ENCODE results near the gene NOXA1.

Gene NOXA1

GRCh38 chr9:137428311-137428630 is 5.1 kb downstream of the NOXA1 start:
- H3K4me3 ChIP-seq (ENCODE audit: low read depth, low read length): no peak overlapping the region
- POLR2A ChIA-PET: interaction anchor here (0.6 to 0.8 kb wide), 2 partner anchors 13 to 117 kb away, joined by 3 read pairs; partner anchors contain the start of gene ENTPD8
- no peak overlapping the region for H3K27ac ChIP-seq (ENCODE audit: extremely low read depth, low read depth, low read length)
- CTCF ChIA-PET: interaction anchor here (3.4 kb wide), 1 partner anchor 16 kb away, joined by 19 read pairs; no protein-coding TSS in a partner anchor
- H3K4me1 ChIP-seq (ENCODE audit: control insufficient read depth, insufficient read depth, low read length): no peaks in the 10 kb centered on the region
- H3K9me3 ChIP-seq (ENCODE audit: control insufficient read depth, insufficient read depth, low read depth, low read length): no peaks in the 10 kb centered on the region
- no peaks in the 10 kb centered on the region; a peak in 1 of 3 replicates for H3K36me3 ChIP-seq (ENCODE audit: control insufficient read depth in 2 of 2, insufficient read depth in 1 of 2, low read length in 2 of 2)
- peak; percentile 63; the same call in 1 of the 2 replicates for TF ChIP-seq HIC1 (tag by site-specific recombination; IDR thresholded peaks at IDR 0.05)
- no peak for TF ChIP-seq KLF8 (tag by site-specific recombination; IDR thresholded peaks at IDR 0.05)
- TF ChIP-seq ZNF513 (tag by site-specific recombination; IDR thresholded peaks at IDR 0.05): no peak
- TF ChIP-seq ZXDB (tag by site-specific recombination; IDR thresholded peaks at IDR 0.05): no peak

DNA sequence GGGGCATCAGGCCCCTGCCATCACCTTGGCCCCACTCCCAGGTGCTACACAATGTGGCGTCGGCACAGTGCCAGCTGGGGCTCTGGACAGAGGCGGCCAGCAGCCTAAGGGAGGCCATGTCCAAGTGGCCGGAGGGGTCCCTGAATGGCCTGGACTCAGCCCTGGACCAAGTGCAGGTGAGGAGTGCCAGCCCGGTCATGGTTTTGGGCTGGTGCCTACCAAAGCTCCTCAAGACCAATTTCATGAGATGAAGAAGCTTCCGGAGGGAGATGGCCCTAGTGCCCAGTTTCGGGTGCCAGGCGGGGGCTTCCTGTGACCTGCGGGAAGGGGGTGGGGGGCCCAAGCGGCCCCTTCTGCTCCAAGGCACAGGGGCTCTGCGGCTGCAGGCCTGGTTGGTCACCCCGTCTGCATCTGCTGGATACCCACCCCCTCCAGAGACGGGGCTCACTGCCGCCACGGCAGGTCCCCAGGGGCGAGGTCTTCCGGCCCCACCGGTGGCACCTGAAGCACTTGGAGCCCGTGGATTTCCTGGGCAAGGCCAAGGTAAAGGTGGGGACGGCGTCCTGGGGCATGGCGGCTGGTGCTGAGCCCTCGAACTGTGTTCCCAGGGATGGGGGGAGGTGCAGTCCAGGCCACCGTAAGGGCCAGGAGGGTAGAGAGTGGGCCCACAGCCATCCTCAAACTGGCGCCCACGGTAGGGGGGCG is 5.8 kb downstream of the NOXA1 start:
- no peak overlapping the region for H3K4me3 ChIP-seq (ENCODE audit: low read depth, low read length)
- H3K4me1 ChIP-seq (ENCODE audit: control insufficient read depth, insufficient read depth, low read length): no peaks in the 10 kb centered on the region
- CTCF ChIA-PET: interaction anchor here (0.6 to 3.4 kb wide), 2 partner anchors 16 to 370 kb away, joined by 3 to 19 read pairs; no protein-coding TSS in a partner anchor
- no peaks in the 10 kb centered on the region for H3K9me3 ChIP-seq (ENCODE audit: control insufficient read depth, insufficient read depth, low read depth, low read length)
- POLR2A ChIA-PET: interaction anchor here (0.6 to 0.8 kb wide), 4 partner anchors 12 to 186 kb away, joined by 3 to 5 read pairs (median 4); partner anchors contain the start of gene ENTPD8
- no peaks in the 10 kb centered on the region; a peak in 1 of 3 replicates for H3K36me3 ChIP-seq (ENCODE audit: control insufficient read depth in 2 of 2, insufficient read depth in 1 of 2, low read length in 2 of 2)
- H3K27ac ChIP-seq (ENCODE audit: extremely low read depth, low read depth, low read length): no peak overlapping the region
- TF ChIP-seq, protein P1, sequence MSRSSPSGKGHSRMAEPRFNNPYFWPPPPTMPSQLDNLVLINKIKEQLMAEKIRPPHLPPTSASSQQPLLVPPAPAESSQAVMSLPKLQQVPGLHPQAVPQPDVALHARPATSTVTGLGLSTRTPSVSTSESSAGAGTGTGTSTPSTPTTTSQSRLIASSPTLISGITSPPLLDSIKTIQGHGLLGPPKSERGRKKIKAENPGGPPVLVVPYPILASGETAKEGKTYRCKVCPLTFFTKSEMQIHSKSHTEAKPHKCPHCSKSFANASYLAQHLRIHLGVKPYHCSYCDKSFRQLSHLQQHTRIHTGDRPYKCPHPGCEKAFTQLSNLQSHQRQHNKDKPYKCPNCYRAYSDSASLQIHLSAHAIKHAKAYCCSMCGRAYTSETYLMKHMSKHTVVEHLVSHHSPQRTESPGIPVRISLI (tag by site-specific recombination; IDR thresholded peaks at IDR 0.05): no peak
- TF ChIP-seq ZNF518A (tag by site-specific recombination; conservative IDR thresholded peaks at IDR 0.05; ENCODE audit: low read depth) (no peak), ZNF266 (tag by site-specific recombination; IDR thresholded peaks at IDR 0.05; ENCODE audit: low read depth) (no peak), ZFHX2 (tag by site-specific recombination; conservative IDR thresholded peaks at IDR 0.05) (0 out of 2 replicates have a peak, but pooled peaks have one; percentile 17), ZNF530 (tag by site-specific recombination; IDR thresholded peaks at IDR 0.05; ENCODE audit: low read depth) (no peak), ZNF175 (tag by site-specific recombination; IDR thresholded peaks at IDR 0.05) (no peak), HIC1 (tag by site-specific recombination; IDR thresholded peaks at IDR 0.05) (peak; percentile 67; the same call in 1 of the 2 replicates), ZNF677 (tag by site-specific recombination; IDR thresholded peaks at IDR 0.05) (no peak), ZNF48 (tag by site-specific recombination; IDR thresholded peaks at IDR 0.05) (no peak), ZNF423 (tag by site-specific recombination; IDR thresholded peaks at IDR 0.05) (no peak), ZNF157 (tag by site-specific recombination; IDR thresholded peaks at IDR 0.05) (no peak), ZNF132 (tag by site-specific recombination; IDR thresholded peaks at IDR 0.05; ENCODE audit: borderline replicate concordance) (no peak)
- TF ChIP-seq, protein P2, sequence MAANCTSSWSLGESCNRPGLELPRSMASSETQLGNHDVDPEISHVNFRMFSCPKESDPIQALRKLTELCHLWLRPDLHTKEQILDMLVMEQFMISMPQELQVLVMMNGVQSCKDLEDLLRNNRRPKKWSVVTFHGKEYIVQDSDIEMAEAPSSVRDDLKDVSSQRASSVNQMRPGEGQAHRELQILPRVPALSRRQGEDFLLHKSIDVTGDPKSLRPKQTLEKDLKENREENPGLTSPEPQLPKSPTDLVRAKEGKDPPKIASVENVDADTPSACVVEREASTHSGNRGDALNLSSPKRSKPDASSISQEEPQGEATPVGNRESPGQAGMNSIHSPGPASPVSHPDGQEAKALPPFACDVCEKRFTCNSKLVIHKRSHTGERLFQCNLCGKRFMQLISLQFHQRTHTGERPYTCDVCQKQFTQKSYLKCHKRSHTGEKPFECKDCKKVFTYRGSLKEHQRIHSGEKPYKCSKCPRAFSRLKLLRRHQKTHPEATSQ (tag by site-specific recombination; IDR thresholded peaks at IDR 0.05): no peak

Data from HEK293 (cell line).